VCaP (cell line): ENCODE results near the gene SH3BP5.

ENCODE experiments used
- H3K27ac ChIP-seq: fragments of 450-650 bp; 2 replicates; pipeline ENCODE4 v1.5.1; 2017
- TF ChIP-seq, protein P1 (sequence below): fragments of 450-650 bp; conservative IDR thresholded peaks from 2 replicates; pipeline ENCODE4 v1.5.1; 2017; ENCODE audit warnings: mild to moderate bottlenecking, moderate library complexity

Gene SH3BP5

GRCh38 chr3:15345066-15345607 lies 12.8 kb upstream of the SH3BP5 start:
- TF ChIP-seq, protein P1, sequence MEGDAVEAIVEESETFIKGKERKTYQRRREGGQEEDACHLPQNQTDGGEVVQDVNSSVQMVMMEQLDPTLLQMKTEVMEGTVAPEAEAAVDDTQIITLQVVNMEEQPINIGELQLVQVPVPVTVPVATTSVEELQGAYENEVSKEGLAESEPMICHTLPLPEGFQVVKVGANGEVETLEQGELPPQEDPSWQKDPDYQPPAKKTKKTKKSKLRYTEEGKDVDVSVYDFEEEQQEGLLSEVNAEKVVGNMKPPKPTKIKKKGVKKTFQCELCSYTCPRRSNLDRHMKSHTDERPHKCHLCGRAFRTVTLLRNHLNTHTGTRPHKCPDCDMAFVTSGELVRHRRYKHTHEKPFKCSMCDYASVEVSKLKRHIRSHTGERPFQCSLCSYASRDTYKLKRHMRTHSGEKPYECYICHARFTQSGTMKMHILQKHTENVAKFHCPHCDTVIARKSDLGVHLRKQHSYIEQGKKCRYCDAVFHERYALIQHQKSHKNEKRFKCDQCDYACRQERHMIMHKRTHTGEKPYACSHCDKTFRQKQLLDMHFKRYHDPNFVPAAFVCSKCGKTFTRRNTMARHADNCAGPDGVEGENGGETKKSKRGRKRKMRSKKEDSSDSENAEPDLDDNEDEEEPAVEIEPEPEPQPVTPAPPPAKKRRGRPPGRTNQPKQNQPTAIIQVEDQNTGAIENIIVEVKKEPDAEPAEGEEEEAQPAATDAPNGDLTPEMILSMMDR, result no peak
- H3K27ac ChIP-seq, result no peak overlapping the region

DNA sequence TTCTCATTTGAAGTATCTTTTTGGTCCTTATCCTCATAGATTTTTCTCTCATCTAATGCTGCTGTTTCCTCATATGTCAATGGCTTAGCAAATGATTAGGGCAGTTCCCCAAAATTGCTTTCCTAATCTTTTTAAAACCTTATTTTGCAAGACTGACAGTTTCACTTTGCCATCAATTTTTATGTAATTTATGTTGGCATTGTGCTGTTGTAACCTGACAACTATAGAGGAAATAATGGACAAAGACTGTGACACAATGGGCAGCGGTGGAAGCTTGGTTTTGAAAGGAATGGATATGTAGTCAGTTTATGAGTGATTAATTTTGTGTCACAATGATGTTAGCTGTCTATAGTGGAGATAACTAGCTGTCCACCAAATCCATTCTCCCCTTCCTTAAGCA lies 10.6 kb upstream of the SH3BP5 start:
- H3K27ac ChIP-seq, result no peak overlapping the region
- TF ChIP-seq, protein P1, result no peak

GRCh38 chr3:15342246-15342645 lies 9.9 kb upstream of the SH3BP5 start:
- no peak overlapping the region for H3K27ac ChIP-seq
- TF ChIP-seq, protein P1, result no peak

GRCh38 chr3:15341030-15341726 lies 8.8 kb upstream of the SH3BP5 start:
- H3K27ac ChIP-seq, result no peak overlapping the region
- TF ChIP-seq, protein P1, result no peak

DNA sequence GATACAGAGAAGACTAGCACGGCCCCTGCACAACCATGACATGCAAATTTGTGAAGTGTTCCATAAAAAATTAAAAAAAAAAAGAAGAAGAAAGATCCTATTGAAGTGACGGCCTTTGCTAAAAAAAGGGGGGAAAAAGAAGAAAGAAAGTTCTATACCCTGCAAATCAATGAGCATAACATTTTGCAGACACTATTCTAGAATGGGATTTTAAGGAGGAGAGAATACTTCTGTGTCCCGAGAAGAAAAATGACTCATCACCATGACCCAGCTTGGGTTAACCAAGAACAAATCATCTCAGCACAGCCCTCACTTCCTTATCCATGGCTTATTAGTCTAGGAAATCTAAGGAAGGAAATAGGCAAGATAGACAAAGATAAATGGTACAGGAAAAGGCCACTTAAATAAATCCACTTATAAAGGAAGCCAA lies 7.4 kb upstream of the SH3BP5 start:
- TF ChIP-seq, protein P1, result no peak
- H3K27ac ChIP-seq, result no peak overlapping the region

GRCh38 chr3:15339001-15339400 lies 6.6 kb upstream of the SH3BP5 start:
- no peak overlapping the region for H3K27ac ChIP-seq
- TF ChIP-seq, protein P1, result no peak

DNA sequence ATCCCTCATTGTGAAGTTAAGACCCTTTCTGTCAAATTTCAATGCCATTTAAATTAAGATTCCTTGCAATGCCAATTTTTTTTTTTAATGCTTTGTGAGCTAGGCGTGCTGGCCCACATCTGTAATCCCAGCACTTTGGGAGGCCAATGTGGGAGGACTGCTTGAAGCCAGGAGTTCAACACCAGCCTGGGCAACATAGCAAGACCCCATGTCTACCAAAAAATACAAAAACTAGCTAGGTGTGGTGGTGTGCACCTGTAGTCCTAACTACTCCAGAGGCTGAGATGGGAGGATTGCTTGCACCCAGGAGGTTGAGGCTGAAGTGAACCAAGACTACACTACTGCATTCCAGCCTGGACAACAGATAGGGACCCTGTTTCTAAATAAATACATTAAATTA lies 5.6 kb upstream of the SH3BP5 start:
- H3K27ac ChIP-seq, result no peak overlapping the region
- TF ChIP-seq, protein P1, result no peak
